Measurements from ENCODE around the gene MYPOP. TPM values are rescaled to one million over a fixed set of nuclear protein-coding genes. Genes with fewer than 3 reads are reported as not detected.
A peak's percentile ranks its signal among the peaks of the same experiment; 100 is the strongest.

MYPOP gene
- polyA plus RNA-seq, 3 donors = 0.08 to 5.9 (median 0.39) TPM

GRCh38 chr19:45895519-45895972, 6.9 kb downstream of the MYPOP start:
- peaks cover 34 to 67% of the 10 kb centered on the region in 2 donors for H3K36me3 Mint-ChIP-seq
- no peaks in the 10 kb centered on the region for H3K79me2 ChIP-seq (ENCODE audit: insufficient read depth, low read length)
- WGBS (ENCODE audit: insufficient coverage) = 98% methylated on average over 8 of the region's 9 CpGs
- peaks cover 18 to 20% of the 10 kb centered on the region in 2 donors for H3K4me1 ChIP-seq (ENCODE audit: control insufficient read depth in 1 of 2, insufficient read depth in 2 of 2, low read length in 2 of 2)
- no peak overlapping the region for H3K27ac ChIP-seq (ENCODE audit: low read depth in 1 of 2, low read length in 2 of 2)
- H3K4me1 Mint-ChIP-seq = peaks cover 23% of the 10 kb centered on the region
- peak overlapping the region in 1 of 7 donors; percentile 44 for H3K27ac Mint-ChIP-seq
- peaks cover 0 to 2% (median 0%) of the 10 kb centered on the region in 3 donors for H3K27me3 Mint-ChIP-seq (ENCODE audit: low read depth in 3 of 3)
- no peaks in the 10 kb centered on the region for H3K9me3 ChIP-seq (replicated peaks in 1 of 2; ENCODE audit: control insufficient read depth in 1 of 2, insufficient read depth in 1 of 2, low read length in 2 of 2)
- H3K27me3 ChIP-seq (ENCODE audit: control insufficient read depth in 2 of 2, insufficient read depth in 2 of 2, low read length in 2 of 2) = no peaks in the 10 kb centered on the region
- peaks cover 29 to 54% of the 10 kb centered on the region in 2 donors for H3K36me3 ChIP-seq (replicated peaks in 1 of 2; ENCODE audit: control insufficient read depth in 1 of 2, insufficient read depth in 2 of 2, low read length in 2 of 2)
- peaks cover 14% of the 10 kb centered on the region for H4K20me1 ChIP-seq (ENCODE audit: insufficient read depth, low read length)
- no peak overlapping the region for H3K4me2 ChIP-seq (replicated peaks; ENCODE audit: extremely low read depth, low read length, poor library complexity, severe bottlenecking)
- TF ChIP-seq, protein P1, sequence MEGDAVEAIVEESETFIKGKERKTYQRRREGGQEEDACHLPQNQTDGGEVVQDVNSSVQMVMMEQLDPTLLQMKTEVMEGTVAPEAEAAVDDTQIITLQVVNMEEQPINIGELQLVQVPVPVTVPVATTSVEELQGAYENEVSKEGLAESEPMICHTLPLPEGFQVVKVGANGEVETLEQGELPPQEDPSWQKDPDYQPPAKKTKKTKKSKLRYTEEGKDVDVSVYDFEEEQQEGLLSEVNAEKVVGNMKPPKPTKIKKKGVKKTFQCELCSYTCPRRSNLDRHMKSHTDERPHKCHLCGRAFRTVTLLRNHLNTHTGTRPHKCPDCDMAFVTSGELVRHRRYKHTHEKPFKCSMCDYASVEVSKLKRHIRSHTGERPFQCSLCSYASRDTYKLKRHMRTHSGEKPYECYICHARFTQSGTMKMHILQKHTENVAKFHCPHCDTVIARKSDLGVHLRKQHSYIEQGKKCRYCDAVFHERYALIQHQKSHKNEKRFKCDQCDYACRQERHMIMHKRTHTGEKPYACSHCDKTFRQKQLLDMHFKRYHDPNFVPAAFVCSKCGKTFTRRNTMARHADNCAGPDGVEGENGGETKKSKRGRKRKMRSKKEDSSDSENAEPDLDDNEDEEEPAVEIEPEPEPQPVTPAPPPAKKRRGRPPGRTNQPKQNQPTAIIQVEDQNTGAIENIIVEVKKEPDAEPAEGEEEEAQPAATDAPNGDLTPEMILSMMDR (IDR thresholded peaks at IDR 0.05) = no peak
- H3K9me3 Mint-ChIP-seq = no peaks in the 10 kb centered on the region
- no peak overlapping the region for H2AFZ ChIP-seq (ENCODE audit: insufficient read depth, low read depth, low read length, poor library complexity, severe bottlenecking)
- DNase-seq = no peak
- H3K4me3 ChIP-seq (replicated peaks in 1 of 3; ENCODE audit: low read depth in 2 of 3, low read length in 3 of 3) = no peak overlapping the region
- H3K4me3 Mint-ChIP-seq = no peak overlapping the region
- H3K9ac ChIP-seq (ENCODE audit: insufficient read depth, low read length, poor library complexity, severe bottlenecking) = no peak overlapping the region
- intact Hi-C loops (cut with micrococcal nuclease) = no loop called here

DNA sequence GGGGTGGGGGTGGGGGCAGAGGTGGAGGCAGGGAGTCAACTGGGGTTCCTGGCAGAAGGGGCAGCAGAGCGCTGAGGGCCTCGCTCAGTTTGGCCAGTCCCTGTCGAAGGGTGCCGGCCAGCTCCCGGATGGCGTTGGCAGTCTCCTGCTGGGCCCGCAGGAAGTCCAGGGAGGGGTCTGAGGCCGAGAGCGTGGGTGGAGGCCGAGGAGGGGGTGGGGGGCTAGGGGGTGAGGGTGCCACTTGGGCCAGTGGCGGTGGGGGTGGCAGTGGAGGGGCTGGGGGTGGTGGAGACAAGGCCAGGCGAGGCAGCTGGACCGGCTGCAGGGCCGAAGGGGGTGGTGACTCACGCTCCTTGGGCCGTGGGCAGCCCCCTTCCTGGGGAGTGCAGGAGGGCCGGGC, 11.5 kb downstream of the MYPOP start:
- no peaks in the 10 kb centered on the region for H3K9me3 Mint-ChIP-seq
- Histone ChIP-seq H3K4me2 (replicated peaks; ENCODE audit: extremely low read depth, low read length, poor library complexity, severe bottlenecking) (no peak overlapping the region), H3K9me3 (replicated peaks in 1 of 2; ENCODE audit: control insufficient read depth in 1 of 2, insufficient read depth in 1 of 2, low read length in 2 of 2) (no peaks in the 10 kb centered on the region), H3K9ac (ENCODE audit: insufficient read depth, low read length, poor library complexity, severe bottlenecking) (no peak overlapping the region), H4K20me1 (ENCODE audit: insufficient read depth, low read length) (peaks cover 4% of the 10 kb centered on the region), H3K36me3 (replicated peaks in 1 of 2; ENCODE audit: control insufficient read depth in 1 of 2, insufficient read depth in 2 of 2, low read length in 2 of 2) (peaks cover 15 to 17% of the 10 kb centered on the region in 2 donors), H2AFZ (ENCODE audit: insufficient read depth, low read depth, low read length, poor library complexity, severe bottlenecking) (no peak overlapping the region), H3K4me3 (replicated peaks in 1 of 3; ENCODE audit: low read depth in 2 of 3, low read length in 3 of 3) (no peak overlapping the region), H3K27me3 (ENCODE audit: control insufficient read depth in 2 of 2, insufficient read depth in 2 of 2, low read length in 2 of 2) (no peaks in the 10 kb centered on the region), H3K4me1 (ENCODE audit: control insufficient read depth in 1 of 2, insufficient read depth in 2 of 2, low read length in 2 of 2) (peaks cover 19% of the 10 kb centered on the region in 2 donors), H3K27ac (ENCODE audit: low read depth in 1 of 2, low read length in 2 of 2) (no peak overlapping the region), H3K79me2 (ENCODE audit: insufficient read depth, low read length) (no peaks in the 10 kb centered on the region)
- peaks cover 20 to 41% of the 10 kb centered on the region in 2 donors for H3K36me3 Mint-ChIP-seq
- DNase-seq = no peak
- TF ChIP-seq, protein P1 (IDR thresholded peaks at IDR 0.05) = no peak
- intact Hi-C loops (cut with micrococcal nuclease) = no loop called here
- H3K4me3 Mint-ChIP-seq = no peak overlapping the region
- peaks cover 16% of the 10 kb centered on the region for H3K4me1 Mint-ChIP-seq
- no peak overlapping the region for H3K27ac Mint-ChIP-seq
- 89% methylated on average over 9 of the region's 17 CpGs for WGBS (ENCODE audit: insufficient coverage)
- H3K27me3 Mint-ChIP-seq (ENCODE audit: low read depth in 3 of 3) = no peaks in the 10 kb centered on the region

All from CD14-positive monocyte (primary cell).